Activated T-cell treated with anti-CD3 and anti-CD28 coated beads, Interleukin-2, amount 50 U/mL, for 48 hours (primary cell): ENCODE data around the gene ABCB6.

Experiments
- DNase-seq, 2 experiments: peaks; one replicate each; pipeline ENCODE4 v3.0.0-alpha.2; 2020

ABCB6 gene

DNA sequence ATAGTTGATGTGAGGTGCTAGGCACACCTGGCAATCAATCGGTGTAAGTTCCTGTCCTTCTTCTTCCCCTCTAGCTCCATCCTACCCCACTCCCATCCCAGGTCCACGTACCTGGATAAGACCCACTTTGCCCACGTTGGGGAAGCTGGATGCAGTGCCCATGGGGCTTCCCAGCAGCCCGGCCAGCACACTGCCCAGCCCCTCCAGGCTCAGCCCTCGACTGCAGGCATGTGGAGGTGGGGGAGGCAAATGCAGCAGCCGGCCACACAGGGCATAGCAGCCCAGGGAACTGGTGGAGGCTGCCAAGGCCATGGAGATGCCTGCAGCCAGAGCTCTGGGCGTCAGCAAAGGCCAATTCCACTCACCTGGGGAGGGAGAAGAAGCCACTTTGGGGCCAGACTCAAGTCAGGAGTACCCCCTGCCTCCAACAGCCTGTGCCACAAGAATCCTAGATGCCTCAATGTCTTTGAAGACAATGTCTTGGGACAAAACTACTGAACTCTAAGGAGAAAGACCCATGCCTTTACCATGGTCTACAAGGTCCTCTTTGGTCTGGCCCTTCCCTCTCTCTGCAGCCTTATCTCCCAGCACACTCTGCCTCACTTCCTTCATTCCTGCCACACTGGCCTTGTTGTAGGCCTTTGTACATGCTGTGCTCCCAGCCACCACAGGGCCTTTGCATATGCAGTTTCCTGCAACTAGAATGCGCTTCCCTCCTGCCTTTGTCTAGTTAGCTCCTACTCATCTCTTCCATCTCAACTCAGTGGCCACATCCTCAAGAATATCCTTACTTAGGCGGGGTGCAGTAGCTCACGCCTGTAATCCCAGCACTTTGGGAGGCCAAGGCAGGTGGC lies 53.5 kb downstream of the ABCB6 start:
- no peak for DNase-seq

GRCh38 chr2:219163156-219163555 lies 55.6 kb downstream of the ABCB6 start:
- no peak for DNase-seq

DNA sequence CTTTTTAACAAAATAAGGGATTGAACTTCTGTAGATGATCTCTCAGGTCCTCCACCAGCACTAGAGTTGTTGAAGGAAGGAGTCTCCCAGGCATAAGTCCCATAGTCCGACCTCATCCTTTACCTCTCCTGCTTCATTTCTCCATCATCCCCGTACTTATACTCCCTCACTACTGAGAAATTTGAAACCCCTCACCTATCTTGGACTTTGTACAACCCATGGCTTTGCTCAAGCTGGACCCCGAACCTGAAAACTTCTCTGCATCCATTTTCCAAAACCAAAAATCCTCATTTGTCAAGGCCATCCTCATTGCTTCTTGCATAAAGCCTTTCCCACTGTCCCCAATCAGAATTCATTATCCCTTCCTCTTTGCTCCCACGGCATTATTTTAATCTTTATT lies 57.7 kb downstream of the ABCB6 start:
- no peak for DNase-seq

DNA sequence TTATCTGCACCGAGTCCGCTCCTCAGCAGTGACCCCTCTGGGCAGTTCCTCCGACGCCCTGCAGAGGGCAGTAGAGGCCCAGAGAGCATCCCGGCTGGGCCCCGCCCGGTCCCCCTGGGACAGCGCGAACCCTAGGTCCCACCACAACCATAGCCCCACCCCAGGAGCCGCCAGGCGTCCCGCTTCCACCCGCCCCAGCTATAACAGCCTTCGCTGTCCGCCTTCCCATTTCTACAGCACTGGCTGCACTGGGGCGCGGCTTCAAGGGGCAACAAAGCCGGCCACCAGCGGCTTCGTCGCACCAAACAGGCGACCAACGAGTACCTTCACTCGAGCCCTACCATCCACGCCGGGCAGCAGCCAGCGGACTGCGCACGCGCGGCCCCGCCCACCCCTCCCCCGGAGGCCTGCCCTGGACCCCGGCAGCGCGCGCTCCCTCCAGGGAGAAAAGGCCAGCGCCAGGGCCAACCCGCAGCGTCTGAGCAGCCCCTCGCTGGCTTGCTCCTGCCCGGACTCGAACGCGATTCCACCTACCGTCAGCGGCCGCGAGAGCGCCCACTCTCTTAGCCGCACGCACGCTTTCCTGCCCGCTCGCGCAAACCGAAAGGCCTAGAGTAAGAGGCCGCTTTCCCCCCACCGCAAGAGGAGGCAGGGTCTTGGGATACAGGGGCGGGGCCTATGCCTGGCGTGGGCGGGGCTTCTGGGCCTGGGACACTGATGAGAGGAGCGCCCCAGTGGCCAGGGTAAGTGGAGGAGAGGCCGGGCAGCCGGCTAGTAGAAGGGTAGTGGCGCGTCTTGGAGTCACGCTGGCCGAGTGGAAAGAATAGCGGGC lies 58.4 kb downstream of the ABCB6 start, which contains the start of gene NHEJ1:
NHEJ1 (minus strand) TSS at position 630 of the 832 bp plus-strand sequence. CDS start 2,453 bp downstream, outside the sequence.
- DNase-seq, result peak; percentile 98 to 99
